HG03439 (cell line): ENCODE measurements around the gene TP53I11.

Source experiments
- ATAC-seq: cut with Tn5 transposase; IDR thresholded peaks from one replicate; pipeline ENCODE4 v1.9.1; 2021; ENCODE audit warnings: mild to moderate bottlenecking, moderate library complexity; ENCODE audit not compliant: unreplicated experiment

TP53I11 gene

GRCh38 chr11:44950625-44951476 is at the start of gene TP53I11:
TSS of gene TP53I11 (minus strand) at chr11:44950883. CDS start at chr11:44938335, 12,548 bp downstream.
- no peak for ATAC-seq

GRCh38 chr11:44999068-44999467 is 48.4 kb upstream of the TP53I11 start:
- ATAC-seq, result no peak

GRCh38 chr11:44998051-44998450 is 47.4 kb upstream of the TP53I11 start:
- ATAC-seq, result no peak

GRCh38 chr11:44997566-44997965 is 46.9 kb upstream of the TP53I11 start:
- ATAC-seq, result no peak

- ATAC-seq, result no peak
These were observed 44.1 kb upstream of the TP53I11 start for GRCh38 chr11:44994753-44995152.

- ATAC-seq, result no peak
These were observed 43.5 kb upstream of the TP53I11 start for GRCh38 chr11:44993971-44994704.

GRCh38 chr11:44992774-44993173 is 42.1 kb upstream of the TP53I11 start:
- no peak for ATAC-seq

- ATAC-seq, result no peak
These were observed 41.5 kb upstream of the TP53I11 start for GRCh38 chr11:44992181-44992582.

- no peak for ATAC-seq
These were observed 40.0 kb upstream of the TP53I11 start for GRCh38 chr11:44990665-44991064.

GRCh38 chr11:44989831-44990566 is 39.3 kb upstream of the TP53I11 start:
- ATAC-seq, result no peak

- no peak for ATAC-seq
These were observed 38.4 kb upstream of the TP53I11 start for GRCh38 chr11:44988981-44989635.

GRCh38 chr11:44988111-44988510 is 37.4 kb upstream of the TP53I11 start:
- ATAC-seq, result no peak

- no peak for ATAC-seq
These were observed 36.8 kb upstream of the TP53I11 start for GRCh38 chr11:44987506-44987905.

GRCh38 chr11:44986315-44986714 is 35.6 kb upstream of the TP53I11 start:
- ATAC-seq, result no peak

GRCh38 chr11:44985721-44986120 is 35.0 kb upstream of the TP53I11 start:
- no peak for ATAC-seq

GRCh38 chr11:44983786-44984185 is 33.1 kb upstream of the TP53I11 start:
- no peak for ATAC-seq

GRCh38 chr11:44982496-44983062 is 31.9 kb upstream of the TP53I11 start:
- no peak for ATAC-seq

GRCh38 chr11:44980533-44981427 is 30.1 kb upstream of the TP53I11 start:
- ATAC-seq, result no peak

- no peak for ATAC-seq
These were observed 29.1 kb upstream of the TP53I11 start for GRCh38 chr11:44979543-44980399.
